IMR-90 (cell line): ENCODE data around the gene BCL2.

ENCODE experiments used
- BHLHE40 ChIP-seq: fragments of 150-350 bp; IDR thresholded peaks from 2 replicates; pipeline ENCODE4 v1.6.1; 2016; ENCODE audit warnings: mild to moderate bottlenecking, low read depth, low read length
- CHD1 ChIP-seq: IDR thresholded peaks from 2 replicates; pipeline ENCODE4 v1.6.1; 2012; ENCODE audit warnings: low read depth, low read length, improper control_type of control experiment
- FOS ChIP-seq: fragments of 150-350 bp; IDR thresholded peaks from 2 replicates; pipeline ENCODE4 v1.6.1; 2016; ENCODE audit warnings: low read depth, low read length
- NFE2L2 ChIP-seq: fragments of 150-350 bp; IDR thresholded peaks from 2 replicates; pipeline ENCODE4 v1.6.1; 2016; ENCODE audit warnings: low read depth, mild to moderate bottlenecking, low read length
- POLR2A ChIP-seq: IDR thresholded peaks from 2 replicates; pipeline ENCODE4 v1.6.1; 2012; ENCODE audit warnings: mild to moderate bottlenecking, low read depth, low read length
- RAD21 ChIP-seq: IDR thresholded peaks from 2 replicates; pipeline ENCODE4 v1.6.1; 2012; ENCODE audit warnings: low read length, improper control_type of control experiment
- RFX5 ChIP-seq: IDR thresholded peaks from 2 replicates; pipeline ENCODE4 v1.8.0; 2012; ENCODE audit warnings: low read depth, mild to moderate bottlenecking, low read length, moderate library complexity
- SMC3 ChIP-seq: fragments of 150-350 bp; IDR thresholded peaks from 2 replicates; pipeline ENCODE4 v1.6.1; 2016; ENCODE audit warnings: low read depth, mild to moderate bottlenecking, antibody characterized with exemption, low read length, moderate library complexity
- TF ChIP-seq, protein P1 (sequence below): conservative IDR thresholded peaks from 2 replicates; pipeline ENCODE4 v1.5.1; 2012; ENCODE audit warnings: mild to moderate bottlenecking, low read depth, low read length, improper control_type of control experiment
- TF ChIP-seq, protein P2 (sequence below): fragments of 150-350 bp; IDR thresholded peaks from 2 replicates; pipeline ENCODE4 v1.6.1; 2017; ENCODE audit warnings: mild to moderate bottlenecking, antibody characterized with exemption, low read length, low read depth

DNA sequence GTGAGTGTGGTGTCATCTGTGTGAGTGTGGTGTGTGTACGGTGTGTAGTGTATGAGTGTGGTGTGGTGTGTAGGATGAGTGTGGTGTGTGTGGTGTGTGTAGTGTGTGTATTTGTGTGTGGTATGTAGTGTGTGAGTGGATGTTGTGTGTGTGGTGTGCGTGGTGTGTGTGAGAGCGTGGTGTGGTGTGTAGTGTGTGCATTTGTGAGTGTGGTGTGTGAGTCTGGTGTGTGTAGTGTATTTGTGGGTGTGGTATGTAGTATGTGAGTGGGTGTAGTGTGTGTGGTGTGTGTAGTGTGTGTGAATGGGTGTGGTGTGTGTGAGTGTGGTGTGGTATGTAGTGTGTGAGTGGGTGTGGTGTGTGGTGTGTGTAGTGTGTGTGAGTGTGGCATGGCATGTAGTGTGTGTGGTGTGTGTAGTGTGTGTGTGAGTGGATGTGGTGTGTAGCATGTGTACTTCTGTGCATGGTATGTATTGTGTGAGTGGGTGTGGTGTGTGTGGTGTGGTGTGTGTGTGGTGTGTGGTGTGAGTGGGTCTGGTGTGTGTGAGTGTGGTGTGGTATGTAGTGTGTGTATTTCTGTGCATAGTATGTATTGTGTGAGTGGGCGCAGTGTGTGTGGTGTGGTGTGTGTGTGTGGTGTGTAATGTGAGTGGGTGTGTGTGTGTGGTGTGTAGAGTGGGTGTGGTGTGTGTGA, 227.8 kb downstream of the BCL2 start:
- TF ChIP-seq, protein P1, sequence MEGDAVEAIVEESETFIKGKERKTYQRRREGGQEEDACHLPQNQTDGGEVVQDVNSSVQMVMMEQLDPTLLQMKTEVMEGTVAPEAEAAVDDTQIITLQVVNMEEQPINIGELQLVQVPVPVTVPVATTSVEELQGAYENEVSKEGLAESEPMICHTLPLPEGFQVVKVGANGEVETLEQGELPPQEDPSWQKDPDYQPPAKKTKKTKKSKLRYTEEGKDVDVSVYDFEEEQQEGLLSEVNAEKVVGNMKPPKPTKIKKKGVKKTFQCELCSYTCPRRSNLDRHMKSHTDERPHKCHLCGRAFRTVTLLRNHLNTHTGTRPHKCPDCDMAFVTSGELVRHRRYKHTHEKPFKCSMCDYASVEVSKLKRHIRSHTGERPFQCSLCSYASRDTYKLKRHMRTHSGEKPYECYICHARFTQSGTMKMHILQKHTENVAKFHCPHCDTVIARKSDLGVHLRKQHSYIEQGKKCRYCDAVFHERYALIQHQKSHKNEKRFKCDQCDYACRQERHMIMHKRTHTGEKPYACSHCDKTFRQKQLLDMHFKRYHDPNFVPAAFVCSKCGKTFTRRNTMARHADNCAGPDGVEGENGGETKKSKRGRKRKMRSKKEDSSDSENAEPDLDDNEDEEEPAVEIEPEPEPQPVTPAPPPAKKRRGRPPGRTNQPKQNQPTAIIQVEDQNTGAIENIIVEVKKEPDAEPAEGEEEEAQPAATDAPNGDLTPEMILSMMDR = no peak
- no peak for TF ChIP-seq POLR2A
- no peak for TF ChIP-seq RFX5
- TF ChIP-seq, protein P2, sequence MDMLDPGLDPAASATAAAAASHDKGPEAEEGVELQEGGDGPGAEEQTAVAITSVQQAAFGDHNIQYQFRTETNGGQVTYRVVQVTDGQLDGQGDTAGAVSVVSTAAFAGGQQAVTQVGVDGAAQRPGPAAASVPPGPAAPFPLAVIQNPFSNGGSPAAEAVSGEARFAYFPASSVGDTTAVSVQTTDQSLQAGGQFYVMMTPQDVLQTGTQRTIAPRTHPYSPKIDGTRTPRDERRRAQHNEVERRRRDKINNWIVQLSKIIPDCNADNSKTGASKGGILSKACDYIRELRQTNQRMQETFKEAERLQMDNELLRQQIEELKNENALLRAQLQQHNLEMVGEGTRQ = no peak
- TF ChIP-seq SMC3 = no peak
- no peak for TF ChIP-seq BHLHE40
- no peak for TF ChIP-seq RAD21
- no peak for TF ChIP-seq FOS
- no peak for TF ChIP-seq CHD1
- TF ChIP-seq NFE2L2 = no peak
